ENCODE data around the gene TBCK.
"Not testable (repeated sequence)": the region's sequence is repeated elsewhere in the genome, so short reads cannot be mapped to it uniquely, and the experiment has no call there.

TBCK gene

DNA sequence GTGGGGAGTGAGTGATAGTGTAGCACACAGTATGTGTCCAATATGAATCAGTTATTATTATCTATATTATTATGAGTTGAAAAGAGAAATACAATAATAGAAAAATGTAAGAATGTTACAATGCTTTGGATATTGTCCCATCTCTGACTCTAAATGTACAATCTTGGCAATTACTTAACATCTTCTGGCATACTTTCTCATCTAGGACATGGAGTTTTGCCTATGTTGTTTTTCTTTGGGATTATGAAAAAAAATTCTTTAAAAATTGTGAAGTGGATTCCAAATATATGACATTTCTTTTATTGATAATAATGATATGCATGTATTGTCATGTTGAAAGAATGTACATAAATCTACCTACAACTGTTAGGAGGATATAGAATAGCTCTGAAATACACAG, 84.1 kb downstream of the TBCK start:
- in situ Hi-C loops (cut with HindIII; ENCODE audit: low sequenced_read_pairs) = no loop called here
- TF ChIP-seq, protein P1, sequence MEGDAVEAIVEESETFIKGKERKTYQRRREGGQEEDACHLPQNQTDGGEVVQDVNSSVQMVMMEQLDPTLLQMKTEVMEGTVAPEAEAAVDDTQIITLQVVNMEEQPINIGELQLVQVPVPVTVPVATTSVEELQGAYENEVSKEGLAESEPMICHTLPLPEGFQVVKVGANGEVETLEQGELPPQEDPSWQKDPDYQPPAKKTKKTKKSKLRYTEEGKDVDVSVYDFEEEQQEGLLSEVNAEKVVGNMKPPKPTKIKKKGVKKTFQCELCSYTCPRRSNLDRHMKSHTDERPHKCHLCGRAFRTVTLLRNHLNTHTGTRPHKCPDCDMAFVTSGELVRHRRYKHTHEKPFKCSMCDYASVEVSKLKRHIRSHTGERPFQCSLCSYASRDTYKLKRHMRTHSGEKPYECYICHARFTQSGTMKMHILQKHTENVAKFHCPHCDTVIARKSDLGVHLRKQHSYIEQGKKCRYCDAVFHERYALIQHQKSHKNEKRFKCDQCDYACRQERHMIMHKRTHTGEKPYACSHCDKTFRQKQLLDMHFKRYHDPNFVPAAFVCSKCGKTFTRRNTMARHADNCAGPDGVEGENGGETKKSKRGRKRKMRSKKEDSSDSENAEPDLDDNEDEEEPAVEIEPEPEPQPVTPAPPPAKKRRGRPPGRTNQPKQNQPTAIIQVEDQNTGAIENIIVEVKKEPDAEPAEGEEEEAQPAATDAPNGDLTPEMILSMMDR (IDR thresholded peaks at IDR 0.05; ENCODE audit: low read depth, low read length) = no peak
- no peak overlapping the region for H3K4me3 ChIP-seq (ENCODE audit: low read depth, low read length)
- DNase-seq (ENCODE audit: low read depth, low spot score) = no peak

GRCh38 chr4:106222548-106222947, 93.5 kb downstream of the TBCK start:
- DNase-seq (ENCODE audit: low read depth, low spot score) = no peak
- in situ Hi-C loops (cut with HindIII; ENCODE audit: low sequenced_read_pairs) = no loop called here
- H3K4me3 ChIP-seq (ENCODE audit: low read depth, low read length) = no peak overlapping the region
- TF ChIP-seq, protein P1 (IDR thresholded peaks at IDR 0.05; ENCODE audit: low read depth, low read length) = no peak

DNA sequence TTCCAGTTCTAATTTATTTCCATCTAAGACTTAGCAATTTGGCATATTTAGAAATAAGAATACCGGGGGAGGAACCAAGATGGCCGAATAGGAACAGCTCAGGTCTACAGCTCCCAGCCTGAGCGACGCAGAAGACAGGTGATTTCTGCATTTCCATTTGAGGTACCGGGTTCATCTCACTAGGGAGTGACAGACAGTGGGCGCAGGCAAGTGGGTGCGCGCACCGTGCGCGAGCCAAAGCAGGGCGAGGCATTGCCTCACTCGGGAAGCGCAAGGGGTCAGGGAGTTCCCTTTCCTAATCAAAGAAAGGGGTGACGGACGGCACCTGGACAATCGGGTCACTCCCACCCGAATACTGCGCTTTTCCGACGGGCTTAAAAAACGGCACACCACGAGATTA, 102.7 kb downstream of the TBCK start:
- H3K4me3 ChIP-seq (ENCODE audit: low read depth, low read length); DNase-seq (ENCODE audit: low read depth, low spot score); in situ Hi-C loops (cut with HindIII; ENCODE audit: low sequenced_read_pairs): not testable (repeated sequence)

GRCh38 chr4:106210021-106210420, 106.0 kb downstream of the TBCK start:
- no peak overlapping the region for H3K4me3 ChIP-seq (ENCODE audit: low read depth, low read length)
- TF ChIP-seq, protein P1 (IDR thresholded peaks at IDR 0.05; ENCODE audit: low read depth, low read length) = no peak
- DNase-seq (ENCODE audit: low read depth, low spot score) = no peak
- in situ Hi-C loops (cut with HindIII; ENCODE audit: low sequenced_read_pairs) = no loop called here

GRCh38 chr4:106208481-106209460, 107.2 kb downstream of the TBCK start:
- no peak overlapping the region for H3K4me3 ChIP-seq (ENCODE audit: low read depth, low read length)
- in situ Hi-C loops (cut with HindIII; ENCODE audit: low sequenced_read_pairs) = no loop called here
- TF ChIP-seq, protein P1 (IDR thresholded peaks at IDR 0.05; ENCODE audit: low read depth, low read length) = no peak
- no peak for DNase-seq (ENCODE audit: low read depth, low spot score)

- DNase-seq (ENCODE audit: low read depth, low spot score) = peak; percentile 22
- TF ChIP-seq, protein P1 (IDR thresholded peaks at IDR 0.05; ENCODE audit: low read depth, low read length) = peak; percentile 65
- in situ Hi-C loops (cut with HindIII; ENCODE audit: low sequenced_read_pairs) = no loop called here
- H3K4me3 ChIP-seq (ENCODE audit: low read depth, low read length) = no peak overlapping the region
These were observed 114.6 kb downstream of the TBCK start for GRCh38 chr4:106201373-106201772.

DNA sequence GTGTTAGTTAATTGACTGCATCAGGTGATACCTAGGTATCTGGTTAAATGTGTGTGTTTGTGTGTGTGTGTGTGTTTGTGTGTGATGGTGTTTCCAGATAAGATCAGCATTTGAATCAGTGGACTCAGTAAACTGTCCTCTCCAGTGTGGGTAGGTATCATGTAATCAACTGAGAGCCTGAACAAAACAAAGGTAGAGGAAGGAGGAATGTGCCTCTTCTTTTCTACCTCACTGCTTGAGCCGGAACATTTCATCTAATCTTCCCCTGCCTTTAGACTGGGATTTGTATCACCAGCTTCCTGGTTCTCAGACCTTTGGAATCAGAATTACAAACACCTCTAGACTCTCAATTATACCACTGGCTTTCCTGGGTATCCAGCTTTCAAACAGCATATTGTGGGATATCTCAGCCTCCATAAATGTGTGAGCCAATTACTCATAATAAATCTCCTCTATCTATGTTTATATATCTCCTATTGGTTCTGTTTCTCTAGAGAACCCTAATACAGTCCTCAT, 120.5 kb downstream of the TBCK start:
- no peak for DNase-seq (ENCODE audit: low read depth, low spot score)
- in situ Hi-C loops (cut with HindIII; ENCODE audit: low sequenced_read_pairs) = no loop called here
- no peak overlapping the region for H3K4me3 ChIP-seq (ENCODE audit: low read depth, low read length)
- TF ChIP-seq, protein P1 (IDR thresholded peaks at IDR 0.05; ENCODE audit: low read depth, low read length) = no peak
